Stimulated activated CD4-positive, alpha-beta T cell treated with anti-CD3 and anti-CD28 coated beads, Interleukin-1b, Interleukin-23, amount 100 ng/mL, for 24 hours (primary cell): ENCODE data around the gene THADA.
"Not testable (repeated sequence)": the region's sequence is repeated elsewhere in the genome, so short reads cannot be mapped to it uniquely, and the experiment has no call there.

Source experiments
- DNase-seq, 4 experiments: peaks; one replicate each; pipeline ENCODE4 v3.0.0-alpha.2; 2020; ENCODE audit warnings: low read depth in 4 of 4, low spot score in 1 of 4

The THADA gene

DNA sequence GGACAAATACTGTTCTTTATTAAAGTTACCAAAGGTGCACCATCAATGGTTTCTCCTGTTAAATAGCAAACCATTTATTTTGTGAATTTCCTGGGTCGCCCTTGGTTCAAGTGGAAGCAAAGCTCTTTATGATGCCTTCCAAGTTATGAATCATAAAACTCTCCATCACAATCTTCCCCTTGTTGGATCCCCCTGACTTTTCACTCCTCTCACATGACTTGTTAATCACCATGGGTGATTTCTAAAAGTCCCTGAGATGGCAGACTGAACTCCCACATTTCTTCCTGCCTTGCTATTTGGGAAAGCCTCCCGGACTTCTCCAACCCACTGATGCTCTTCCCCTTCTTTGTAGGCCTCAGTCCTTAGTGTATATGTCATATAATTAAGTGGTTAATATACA, 176.0 kb downstream of the THADA start:
- no peak for DNase-seq

DNA sequence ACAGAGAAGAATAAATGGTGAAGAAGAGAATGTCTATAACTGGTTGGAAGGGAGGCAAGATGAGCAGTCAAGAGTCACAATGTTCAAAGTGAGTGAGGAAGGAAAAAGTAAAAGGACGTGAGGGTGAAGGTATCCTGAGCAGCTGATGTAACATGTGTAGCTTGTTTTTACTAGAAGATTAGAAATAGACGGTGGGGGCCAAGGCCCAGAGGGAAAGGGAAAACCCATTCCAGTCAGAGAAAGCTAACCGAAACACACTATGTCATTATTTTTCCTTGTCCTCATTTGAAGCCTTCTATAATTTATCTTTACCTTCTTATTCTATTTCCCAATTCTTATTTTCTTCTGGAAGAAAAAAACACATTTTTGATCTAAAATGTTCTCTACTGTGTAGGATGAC, 176.6 kb downstream of the THADA start:
- no peak for DNase-seq

DNA sequence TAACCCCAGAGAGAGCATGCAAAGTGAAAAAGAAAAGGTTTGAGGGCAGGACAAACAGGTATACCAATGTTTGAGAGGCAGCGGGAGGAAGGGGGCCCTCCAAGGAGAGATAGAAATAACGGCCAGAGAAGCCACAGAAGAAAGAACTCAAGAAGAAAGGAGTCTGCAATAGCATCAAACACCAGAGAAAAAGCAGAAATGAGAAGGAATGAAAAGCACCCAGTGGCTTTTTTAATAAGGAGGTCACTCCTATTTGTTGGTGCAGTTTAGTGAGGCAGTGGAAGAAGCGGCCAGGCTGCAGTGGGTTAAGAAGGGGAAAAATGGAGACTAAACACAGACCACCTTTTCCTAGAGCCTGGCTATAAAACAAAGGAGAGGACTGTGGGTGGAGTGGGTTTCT, 177.2 kb downstream of the THADA start:
- DNase-seq = no peak

DNA sequence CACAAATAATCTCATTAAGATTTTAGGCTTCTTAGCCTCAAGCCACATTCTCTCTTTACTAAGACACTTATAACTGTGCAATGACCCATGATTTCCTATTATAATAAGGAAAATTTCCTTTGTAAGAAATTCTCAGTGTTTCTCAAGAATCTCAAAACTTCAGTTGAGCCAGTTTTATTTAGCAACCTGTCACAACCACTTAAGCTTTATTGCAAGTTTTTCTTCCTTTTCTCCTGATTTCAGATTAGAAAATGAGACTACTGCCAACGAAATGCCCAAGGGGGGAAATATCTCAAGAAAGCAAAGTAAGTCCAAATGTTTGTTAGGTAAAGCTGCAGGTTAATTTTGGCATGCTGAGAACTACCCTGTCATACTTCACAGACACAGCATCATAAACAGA, 178.5 kb downstream of the THADA start:
- no peak for DNase-seq

DNA sequence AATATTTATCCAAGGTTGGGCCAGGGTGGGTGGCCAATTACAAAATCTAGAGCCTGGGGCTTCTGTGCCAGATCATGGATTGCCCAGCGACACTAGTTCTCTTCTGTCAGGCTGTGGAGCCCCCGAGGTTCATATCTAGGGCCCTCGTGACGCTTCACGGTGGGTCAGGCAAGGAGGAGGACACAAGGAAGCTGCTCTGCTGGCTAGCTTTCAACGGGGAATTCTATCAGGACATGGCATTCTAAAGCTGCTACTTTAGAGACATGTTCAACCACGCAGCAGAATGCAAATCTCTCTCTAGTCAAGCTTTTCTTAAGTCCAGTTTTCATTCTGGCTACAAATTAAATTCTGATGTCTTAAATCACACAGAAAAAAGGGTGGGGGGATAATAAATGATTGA, 180.2 kb downstream of the THADA start:
- DNase-seq = no peak

DNA sequence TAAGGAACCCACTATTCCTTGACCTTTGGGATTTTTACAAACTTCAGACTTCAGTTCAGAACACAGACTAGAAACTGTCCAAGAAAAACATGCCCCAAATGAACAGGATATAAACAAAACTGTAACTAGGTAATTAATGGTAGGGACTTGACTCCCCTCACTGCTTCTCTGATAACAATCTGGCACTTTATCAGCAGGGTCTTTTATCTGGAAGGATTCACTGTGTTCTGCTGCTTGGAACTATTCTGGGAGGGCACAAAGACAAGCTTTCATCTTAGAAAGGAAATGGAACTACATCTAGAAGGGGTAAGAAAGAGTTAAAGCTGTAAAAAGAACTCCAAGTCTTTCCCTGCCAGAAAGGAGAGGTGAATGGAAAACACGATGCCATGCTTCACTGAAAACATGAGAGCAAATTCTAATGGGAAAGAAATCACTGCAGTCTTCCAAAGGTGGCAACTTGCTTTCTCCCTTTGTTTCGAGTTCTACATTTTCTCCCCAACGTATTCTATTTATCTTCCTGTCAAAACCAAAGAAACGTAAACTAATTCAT, 181.2 kb downstream of the THADA start:
- DNase-seq = no peak

DNA sequence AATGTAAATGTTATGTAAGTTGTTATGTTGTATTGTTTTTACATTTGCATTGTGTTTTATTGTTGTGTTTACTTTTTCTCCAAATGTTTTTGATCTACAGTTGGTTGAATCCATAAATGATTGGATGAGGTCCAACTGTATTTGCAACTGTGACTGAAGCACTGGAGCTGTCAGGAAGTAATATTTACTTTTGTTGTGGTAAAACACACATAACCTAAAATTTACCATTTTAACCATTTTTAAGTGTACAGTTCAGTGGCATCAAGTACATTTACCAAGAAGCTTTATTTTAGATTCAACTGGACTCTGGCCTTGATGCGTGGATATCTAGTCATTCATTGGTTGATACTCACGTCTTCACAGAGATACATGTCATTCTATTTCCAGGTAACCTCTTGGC, 181.8 kb downstream of the THADA start:
- DNase-seq = no peak

DNA sequence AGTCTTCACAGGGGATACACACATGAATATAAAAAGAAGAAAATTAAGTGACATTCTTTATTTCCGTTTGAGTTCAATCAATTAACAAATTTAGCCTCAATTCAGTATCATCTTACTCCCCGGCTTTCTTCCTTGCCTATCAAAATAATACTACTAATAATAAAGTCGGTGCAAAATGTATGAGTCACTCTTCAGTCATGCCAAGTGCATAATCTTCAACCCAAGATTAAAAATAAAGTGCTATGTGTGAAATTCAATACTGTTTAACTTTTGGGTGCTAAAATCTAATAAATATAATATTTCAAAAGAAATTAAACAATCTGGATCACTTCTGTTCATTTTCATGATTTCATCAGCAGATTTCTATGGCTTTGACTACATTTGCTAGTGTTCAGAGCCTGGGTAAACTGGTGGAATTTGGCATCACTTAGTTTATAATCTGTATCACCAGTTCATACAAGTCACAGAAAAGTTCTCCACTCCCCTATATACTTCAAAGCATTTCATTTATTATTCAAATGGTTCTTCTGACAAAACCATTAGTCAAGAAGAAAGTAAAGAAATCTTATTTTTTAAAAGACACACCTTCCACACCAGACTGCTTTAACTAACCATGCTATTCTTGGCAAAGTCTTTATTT, 183.6 kb downstream of the THADA start:
- DNase-seq = no peak

DNA sequence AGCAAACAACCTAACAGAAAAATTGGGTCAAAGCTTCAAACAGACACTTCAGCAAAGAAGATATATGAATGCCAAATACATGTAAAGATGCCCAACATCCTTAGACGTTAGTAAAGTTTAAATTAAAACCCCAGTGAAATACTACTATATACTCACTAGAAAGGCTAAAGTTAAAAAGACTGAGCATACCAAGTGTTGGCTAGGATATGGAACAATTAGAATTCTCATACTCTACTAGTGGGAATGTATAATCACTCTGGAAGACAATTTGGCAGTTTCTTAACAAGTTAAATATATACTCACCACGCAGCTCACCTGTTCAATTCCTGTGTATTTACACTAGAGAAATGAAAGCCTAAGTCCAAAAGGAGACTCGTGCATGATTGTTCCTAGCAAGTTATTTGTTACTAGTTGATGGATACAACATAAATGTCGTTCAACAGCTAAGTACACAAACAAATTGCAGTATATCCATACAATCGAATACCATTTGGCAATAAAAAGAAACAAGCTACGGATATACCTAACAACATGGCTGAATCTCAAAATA, 185.7 kb downstream of the THADA start:
- no peak for DNase-seq

DNA sequence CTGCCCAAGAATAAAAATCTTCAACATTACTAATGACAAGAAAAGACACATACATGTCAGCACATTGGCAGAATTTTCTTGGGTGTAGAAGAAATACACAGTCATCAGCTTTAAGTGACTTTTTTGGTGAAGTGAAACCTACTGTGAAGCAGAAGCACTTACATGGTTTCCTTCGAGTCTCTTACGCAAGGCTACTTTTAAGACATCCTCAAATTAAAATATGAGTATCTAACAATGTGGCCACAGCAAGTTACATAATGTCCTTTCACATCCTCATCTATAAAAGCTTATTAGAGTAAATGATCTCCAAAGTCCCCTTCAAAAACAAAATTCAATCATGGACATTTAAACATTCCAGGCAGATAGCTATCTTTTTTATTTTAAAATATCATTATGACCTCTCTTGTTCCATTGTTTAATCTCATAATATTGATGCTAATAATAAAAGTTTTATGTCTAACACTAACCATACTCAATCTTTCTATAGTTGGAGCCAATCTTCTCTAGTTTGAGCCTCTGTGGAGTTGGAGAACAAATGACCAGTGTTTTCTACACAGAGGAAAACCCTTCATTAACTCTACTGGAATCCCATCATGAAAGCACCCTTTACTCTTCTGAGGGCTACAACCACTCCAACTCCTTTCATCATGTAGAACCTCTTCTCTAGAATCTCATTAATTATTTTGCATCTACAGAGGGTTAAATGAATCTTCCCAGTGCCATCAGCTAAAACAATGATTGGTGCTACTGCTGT, 187.3 kb downstream of the THADA start:
- no peak for DNase-seq

DNA sequence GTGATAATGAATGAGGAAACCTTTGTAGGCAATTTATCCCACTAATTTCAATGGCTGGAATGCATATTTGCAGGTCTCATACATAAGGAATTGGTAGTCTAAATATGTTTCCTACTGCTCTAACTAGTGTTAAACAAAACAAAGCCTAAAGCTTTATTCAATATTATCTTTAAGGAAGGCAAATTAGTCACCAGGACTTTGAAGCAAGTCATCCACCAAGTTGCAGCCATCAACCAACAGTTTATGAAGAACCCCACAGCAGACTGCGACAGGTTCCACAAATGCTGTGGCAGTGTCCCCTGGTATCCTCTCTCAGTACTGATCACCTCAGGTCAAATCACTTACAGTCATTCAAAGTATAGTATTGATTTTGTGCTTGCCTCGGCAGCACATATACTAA, 187.9 kb downstream of the THADA start:
- DNase-seq = no peak

DNA sequence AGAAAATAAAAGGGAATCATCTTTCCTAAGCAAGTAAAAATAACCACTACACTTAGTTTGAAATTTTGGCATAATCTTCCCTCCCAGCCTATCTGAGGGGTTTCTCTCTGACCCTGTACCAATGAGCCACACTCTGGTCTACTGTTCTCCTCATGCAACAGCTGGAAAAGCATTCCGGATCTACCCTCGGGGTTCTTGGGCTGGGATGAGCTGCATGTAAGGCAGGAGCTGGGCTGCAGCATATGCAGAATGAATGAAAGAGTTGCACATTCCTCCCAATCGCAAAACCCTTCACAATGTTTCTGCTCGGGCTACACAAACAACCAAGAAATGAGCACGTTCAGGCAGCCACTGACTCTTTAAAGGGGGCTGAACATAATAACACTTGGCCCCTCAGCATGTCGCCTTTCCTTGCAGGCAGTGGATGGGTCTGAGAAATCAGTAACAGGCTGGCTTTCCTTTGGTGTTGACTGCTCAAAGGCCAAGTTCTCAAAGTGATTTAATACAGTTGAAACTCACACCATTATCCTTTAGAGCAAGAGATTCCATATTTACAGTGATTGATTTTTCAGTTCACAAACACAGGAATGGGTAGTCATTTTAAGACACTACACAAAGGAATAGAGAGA, 189.1 kb downstream of the THADA start:
- DNase-seq = no peak

DNA sequence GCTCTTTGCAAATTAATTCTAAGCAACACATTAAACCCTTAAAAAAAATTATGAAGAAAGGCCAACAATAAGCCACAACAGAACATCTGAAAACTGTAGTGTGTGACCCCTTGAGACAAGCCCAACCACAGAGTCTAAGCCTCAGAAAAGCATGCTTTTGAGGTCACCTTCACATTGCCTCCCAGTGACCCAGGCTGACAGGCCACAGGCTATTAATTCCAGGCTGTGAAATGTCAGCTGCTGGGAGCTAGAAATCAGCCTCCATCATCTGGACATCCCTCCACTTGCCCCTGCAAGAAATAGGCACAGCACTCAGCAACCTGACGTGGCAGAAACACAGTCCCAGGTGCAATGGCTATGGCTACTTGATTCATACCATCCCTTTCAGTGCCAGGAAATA, 190.0 kb downstream of the THADA start:
- DNase-seq = no peak

DNA sequence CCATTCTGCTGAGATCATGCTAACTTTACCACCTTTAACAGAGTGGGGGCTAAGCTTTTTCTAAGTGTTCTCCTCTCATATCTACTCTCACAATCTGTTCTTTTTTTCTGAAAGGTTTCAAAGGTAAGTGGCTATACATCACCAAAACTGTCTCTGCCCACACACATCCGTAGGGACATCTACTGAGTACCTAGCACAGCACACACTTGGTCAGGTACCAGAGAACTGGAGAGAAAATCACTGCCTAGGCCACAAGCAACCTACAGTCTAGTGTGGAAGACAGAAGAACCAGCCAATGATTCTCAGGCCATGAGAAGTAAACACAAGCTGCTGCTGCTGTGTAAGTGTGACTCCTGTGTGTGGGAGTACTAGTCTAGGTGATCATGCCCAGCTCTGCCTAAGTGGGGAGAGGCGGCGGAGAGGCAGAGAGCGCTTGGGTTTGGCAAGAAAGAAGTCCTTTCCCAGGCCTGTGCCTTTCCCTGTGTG, 193.3 kb downstream of the THADA start:
- DNase-seq = no peak

DNA sequence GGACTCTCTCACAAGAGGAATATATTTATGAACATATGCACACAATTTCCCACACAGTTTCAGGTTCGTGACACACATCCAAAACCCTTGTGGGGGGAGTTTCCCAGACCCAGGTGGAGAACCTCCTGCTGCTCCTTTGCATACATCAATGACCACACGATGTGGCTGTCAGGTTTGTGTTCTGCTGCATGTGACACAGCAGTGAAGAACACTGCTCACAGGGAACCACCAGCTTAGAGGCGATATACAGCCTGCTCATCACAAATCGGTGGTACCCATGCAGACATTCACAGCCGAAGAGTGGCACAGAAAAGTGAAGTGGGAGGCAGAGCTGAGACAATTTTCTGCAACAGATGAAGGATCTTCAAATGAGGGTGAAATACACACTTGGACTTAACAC, 193.8 kb downstream of the THADA start:
- peak in 1 of 4 experiments; percentile 2 for DNase-seq

DNA sequence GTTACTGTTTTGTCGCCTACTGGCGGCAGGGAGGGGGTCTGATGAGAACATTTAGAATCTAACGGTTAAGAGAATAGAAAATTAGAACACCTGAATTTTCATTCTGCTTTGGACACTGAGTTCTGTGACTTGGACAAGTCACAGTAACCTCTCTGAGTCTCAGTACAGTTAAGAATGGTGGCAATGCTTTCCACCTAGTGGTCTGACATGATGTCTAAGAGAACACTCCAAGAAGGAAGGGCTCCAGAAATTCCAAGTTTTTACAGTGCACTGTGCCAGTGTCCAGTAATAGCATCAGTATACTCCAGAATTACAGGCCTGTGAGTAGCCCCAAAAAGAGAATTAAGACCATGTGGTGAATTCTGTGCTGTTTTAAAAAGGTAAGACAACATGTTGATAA, 195.3 kb downstream of the THADA start:
- DNase-seq = no peak

DNA sequence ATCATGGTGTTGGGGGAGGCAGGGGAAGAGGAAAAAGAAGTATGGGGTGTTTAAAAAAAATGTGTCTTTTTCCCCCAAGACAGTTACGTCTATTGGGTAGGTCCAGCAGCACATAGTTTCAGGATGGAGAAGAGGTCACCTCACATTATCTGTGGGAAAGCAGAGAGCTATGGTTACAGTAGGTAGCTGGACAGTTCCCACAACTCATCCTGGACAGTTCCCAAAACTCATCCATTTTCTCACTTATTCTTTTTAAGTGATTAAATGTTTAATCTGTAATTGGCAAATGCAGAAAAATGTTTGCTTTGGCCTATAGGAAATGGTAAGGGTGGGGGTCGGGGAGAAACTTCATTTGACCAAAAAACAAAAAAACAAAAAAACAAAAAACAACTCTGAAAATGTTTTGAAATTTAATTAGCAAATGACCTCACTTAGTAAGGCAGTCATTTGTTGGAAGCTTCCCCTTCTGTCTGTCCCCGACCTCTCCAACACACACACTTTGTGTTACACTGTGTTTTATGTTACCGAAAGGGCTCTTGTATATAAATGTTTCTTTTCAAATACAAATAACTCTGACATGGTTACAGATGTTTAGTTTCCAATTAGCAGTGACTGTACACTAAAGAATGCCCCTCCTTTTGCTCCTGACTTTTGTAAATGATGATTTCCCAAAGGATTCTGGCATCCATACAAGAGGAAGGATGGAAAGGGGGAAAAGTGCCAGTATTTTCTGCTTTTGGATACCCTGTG, 196.1 kb downstream of the THADA start:
- DNase-seq = no peak

DNA sequence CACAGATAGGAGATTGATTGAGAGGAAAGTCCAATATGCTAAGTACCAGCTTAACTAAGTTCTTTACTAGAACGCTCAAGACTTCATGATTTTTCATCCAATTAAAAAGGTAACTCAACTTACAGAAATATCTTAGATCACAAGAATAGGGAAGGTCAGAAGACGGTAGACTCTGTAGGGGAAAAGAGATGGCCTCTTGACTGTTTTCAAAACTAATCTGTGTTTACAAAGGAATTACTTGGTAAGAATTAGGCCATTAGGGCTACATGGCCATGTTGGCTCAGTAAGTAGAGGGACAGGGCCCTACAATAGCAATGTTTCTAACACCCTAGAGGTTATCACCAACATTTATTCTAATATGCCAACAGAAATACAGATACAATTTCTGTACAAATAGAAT, 196.7 kb downstream of the THADA start:
- no peak for DNase-seq

DNA sequence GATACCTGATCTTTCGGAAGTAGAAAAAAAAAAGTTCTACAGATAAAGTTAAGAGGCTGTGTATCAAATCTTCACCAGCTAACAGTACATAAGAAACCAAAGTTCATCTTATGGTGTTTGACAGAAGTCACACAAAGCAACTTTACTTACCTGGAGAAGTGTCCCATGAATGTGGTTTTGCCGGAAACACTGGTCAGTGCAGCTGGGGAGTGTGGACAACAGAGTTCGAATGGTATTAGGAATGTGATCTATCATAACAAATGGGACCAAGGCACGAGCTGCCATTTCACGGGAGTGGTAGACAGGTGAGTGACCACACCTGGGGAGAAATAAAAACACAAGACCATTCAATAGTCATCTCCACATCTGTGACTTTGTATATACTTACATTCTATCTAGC, 198.0 kb downstream of the THADA start:
- no peak for DNase-seq

DNA sequence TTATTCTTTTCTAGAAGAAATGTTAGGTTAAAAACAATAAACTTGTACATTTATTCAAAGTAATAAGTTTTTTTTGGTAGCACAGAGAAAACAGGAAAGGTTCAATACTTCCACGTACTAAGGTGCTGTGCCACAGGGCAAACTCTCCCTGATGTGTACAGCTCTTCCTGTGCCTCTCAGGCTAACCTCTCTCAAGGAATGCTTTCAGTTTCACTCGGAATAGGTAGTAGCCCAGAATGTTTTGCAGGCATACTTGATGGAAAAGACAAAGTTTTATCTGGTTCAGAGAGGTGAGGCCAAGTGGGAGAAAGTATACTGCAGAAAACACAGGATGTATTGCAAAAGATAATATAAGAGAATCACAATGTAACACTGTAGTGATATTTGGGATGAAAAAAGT, 198.4 kb downstream of the THADA start:
- no peak for DNase-seq

DNA sequence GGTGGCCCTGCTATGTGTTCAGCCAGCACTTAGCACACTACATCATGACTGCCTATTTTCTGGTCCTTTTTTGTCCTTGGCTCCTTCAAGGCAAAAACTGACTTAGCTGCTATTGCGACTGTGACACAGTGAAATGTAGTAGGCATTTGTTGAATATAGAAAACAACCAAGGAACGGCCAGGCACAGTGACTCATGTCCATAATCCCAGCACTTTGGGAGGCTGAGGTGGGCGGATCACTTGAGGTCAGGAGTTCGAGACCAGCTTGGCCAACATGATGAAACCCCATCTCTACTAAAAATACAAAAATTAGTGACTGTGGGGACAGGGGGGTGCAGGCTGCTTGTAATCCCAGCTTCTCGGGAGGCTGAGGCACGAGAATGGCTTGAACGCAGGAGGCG, 199.5 kb downstream of the THADA start:
- not testable (repeated sequence) for DNase-seq
